ENCODE results near the gene FAM209A.

DNA sequence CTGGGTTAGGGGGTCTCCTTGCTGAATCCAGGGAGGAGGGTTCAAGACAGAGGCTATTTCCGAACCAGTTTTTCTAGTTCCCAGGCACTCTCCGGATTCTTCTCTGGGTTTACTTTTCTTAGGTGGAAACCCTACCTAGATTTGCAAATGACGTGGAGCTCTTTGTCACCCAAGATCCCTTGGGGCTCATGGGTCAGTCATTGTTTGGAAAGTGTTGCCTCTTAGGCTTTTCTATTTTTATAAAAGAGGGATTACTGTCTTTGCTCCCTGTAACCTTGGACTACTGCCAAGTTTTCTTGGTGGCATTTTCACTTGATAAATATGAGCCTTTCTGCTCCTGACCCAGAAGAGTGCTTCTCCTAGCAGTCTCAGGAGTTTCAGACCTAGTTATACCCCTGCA, 42.1 kb downstream of the FAM209A start:
- TF ChIP-seq, protein P1, sequence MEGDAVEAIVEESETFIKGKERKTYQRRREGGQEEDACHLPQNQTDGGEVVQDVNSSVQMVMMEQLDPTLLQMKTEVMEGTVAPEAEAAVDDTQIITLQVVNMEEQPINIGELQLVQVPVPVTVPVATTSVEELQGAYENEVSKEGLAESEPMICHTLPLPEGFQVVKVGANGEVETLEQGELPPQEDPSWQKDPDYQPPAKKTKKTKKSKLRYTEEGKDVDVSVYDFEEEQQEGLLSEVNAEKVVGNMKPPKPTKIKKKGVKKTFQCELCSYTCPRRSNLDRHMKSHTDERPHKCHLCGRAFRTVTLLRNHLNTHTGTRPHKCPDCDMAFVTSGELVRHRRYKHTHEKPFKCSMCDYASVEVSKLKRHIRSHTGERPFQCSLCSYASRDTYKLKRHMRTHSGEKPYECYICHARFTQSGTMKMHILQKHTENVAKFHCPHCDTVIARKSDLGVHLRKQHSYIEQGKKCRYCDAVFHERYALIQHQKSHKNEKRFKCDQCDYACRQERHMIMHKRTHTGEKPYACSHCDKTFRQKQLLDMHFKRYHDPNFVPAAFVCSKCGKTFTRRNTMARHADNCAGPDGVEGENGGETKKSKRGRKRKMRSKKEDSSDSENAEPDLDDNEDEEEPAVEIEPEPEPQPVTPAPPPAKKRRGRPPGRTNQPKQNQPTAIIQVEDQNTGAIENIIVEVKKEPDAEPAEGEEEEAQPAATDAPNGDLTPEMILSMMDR (optimal IDR thresholded peaks at IDR 0.05 in 1 of 3, IDR thresholded peaks at IDR 0.05 in 1 of 3, conservative IDR thresholded peaks at IDR 0.05 in 1 of 3; ENCODE audit: extremely low read depth in 1 of 3, insufficient read depth in 2 of 3, low read length in 3 of 3), result no peak
- no peak for TF ChIP-seq EZH2 (IDR thresholded peaks at IDR 0.05; ENCODE audit: low read length)

All from keratinocyte (primary cell).